IMR-90 (cell line): ENCODE results near the gene KRT10.

ENCODE experiments used
- BHLHE40 ChIP-seq: fragments of 150-350 bp; IDR thresholded peaks from 2 replicates; pipeline ENCODE4 v1.6.1; 2016; ENCODE audit warnings: mild to moderate bottlenecking, low read depth, low read length
- CEBPB ChIP-seq: IDR thresholded peaks from 2 replicates; pipeline ENCODE4 v1.6.1; 2012; ENCODE audit warnings: low read depth, low read length, improper control_type of control experiment
- FOS ChIP-seq: fragments of 150-350 bp; IDR thresholded peaks from 2 replicates; pipeline ENCODE4 v1.6.1; 2016; ENCODE audit warnings: low read depth, low read length
- MAFK ChIP-seq: IDR thresholded peaks from 2 replicates; pipeline ENCODE4 v1.6.1; 2012; ENCODE audit warnings: low read depth, low read length, improper control_type of control experiment
- MAZ ChIP-seq: IDR thresholded peaks from 2 replicates; pipeline ENCODE4 v1.6.1; 2012; ENCODE audit warnings: low read depth, mild to moderate bottlenecking, low read length, improper control_type of control experiment, moderate library complexity, borderline replicate concordance
- NFE2L2 ChIP-seq: fragments of 150-350 bp; IDR thresholded peaks from 2 replicates; pipeline ENCODE4 v1.6.1; 2016; ENCODE audit warnings: low read depth, mild to moderate bottlenecking, low read length
- POLR2A ChIP-seq: IDR thresholded peaks from 2 replicates; pipeline ENCODE4 v1.6.1; 2012; ENCODE audit warnings: mild to moderate bottlenecking, low read depth, low read length
- RAD21 ChIP-seq: IDR thresholded peaks from 2 replicates; pipeline ENCODE4 v1.6.1; 2012; ENCODE audit warnings: low read length, improper control_type of control experiment
- RCOR1 ChIP-seq: IDR thresholded peaks from 2 replicates; pipeline ENCODE4 v1.6.1; 2012; ENCODE audit warnings: mild to moderate bottlenecking, low read length, improper control_type of control experiment; ENCODE audit not compliant: insufficient replicate concordance
- RFX5 ChIP-seq: IDR thresholded peaks from 2 replicates; pipeline ENCODE4 v1.8.0; 2012; ENCODE audit warnings: low read depth, mild to moderate bottlenecking, low read length, moderate library complexity
- TF ChIP-seq, protein P1 (sequence below): conservative IDR thresholded peaks from 2 replicates; pipeline ENCODE4 v1.5.1; 2012; ENCODE audit warnings: mild to moderate bottlenecking, low read depth, low read length, improper control_type of control experiment
- TF ChIP-seq, protein P2 (sequence below): fragments of 150-350 bp; IDR thresholded peaks from 2 replicates; pipeline ENCODE4 v1.6.1; 2016; ENCODE audit warnings: low read depth, mild to moderate bottlenecking, low read length, moderate library complexity, borderline replicate concordance
- TF ChIP-seq, protein P3 (sequence below): fragments of 150-350 bp; IDR thresholded peaks from 2 replicates; pipeline ENCODE4 v1.6.1; 2017; ENCODE audit warnings: mild to moderate bottlenecking, antibody characterized with exemption, low read length, low read depth

DNA sequence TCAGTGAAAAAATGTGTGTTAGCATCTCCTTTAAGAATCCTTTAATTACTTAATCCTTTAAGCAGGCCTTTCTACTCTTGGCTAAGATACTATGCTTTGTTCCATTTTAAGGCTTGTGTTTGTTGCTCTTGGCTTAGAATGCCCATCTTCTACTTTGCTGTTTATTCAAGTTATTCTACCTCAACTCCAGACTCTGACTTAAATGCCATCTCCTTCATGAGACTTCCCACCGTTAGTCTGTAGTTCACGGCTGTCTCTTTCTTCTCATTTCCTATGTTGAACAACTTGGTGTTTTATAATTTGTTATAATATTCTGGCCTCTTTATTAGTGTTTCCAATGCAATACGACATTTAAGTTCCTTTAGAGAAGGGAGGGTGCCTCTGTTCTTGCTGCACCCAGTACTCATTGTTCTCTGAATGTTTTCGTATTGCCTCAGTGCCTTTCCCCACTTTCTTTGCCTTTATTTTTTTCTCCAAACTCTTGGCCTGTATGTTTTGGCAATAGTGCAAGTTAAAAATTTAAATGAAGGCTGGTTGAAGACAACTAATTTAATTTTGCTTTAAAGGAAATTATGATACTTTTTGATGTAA lies 6.1 kb upstream of the KRT10 start:
- TF ChIP-seq, protein P1, sequence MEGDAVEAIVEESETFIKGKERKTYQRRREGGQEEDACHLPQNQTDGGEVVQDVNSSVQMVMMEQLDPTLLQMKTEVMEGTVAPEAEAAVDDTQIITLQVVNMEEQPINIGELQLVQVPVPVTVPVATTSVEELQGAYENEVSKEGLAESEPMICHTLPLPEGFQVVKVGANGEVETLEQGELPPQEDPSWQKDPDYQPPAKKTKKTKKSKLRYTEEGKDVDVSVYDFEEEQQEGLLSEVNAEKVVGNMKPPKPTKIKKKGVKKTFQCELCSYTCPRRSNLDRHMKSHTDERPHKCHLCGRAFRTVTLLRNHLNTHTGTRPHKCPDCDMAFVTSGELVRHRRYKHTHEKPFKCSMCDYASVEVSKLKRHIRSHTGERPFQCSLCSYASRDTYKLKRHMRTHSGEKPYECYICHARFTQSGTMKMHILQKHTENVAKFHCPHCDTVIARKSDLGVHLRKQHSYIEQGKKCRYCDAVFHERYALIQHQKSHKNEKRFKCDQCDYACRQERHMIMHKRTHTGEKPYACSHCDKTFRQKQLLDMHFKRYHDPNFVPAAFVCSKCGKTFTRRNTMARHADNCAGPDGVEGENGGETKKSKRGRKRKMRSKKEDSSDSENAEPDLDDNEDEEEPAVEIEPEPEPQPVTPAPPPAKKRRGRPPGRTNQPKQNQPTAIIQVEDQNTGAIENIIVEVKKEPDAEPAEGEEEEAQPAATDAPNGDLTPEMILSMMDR: no peak
- TF ChIP-seq POLR2A (no peak), CEBPB (no peak), RCOR1 (no peak), RFX5 (no peak), MAZ (no peak), RAD21 (no peak), NFE2L2 (no peak), MAFK (no peak), FOS (no peak), BHLHE40 (no peak)
- TF ChIP-seq, protein P2, sequence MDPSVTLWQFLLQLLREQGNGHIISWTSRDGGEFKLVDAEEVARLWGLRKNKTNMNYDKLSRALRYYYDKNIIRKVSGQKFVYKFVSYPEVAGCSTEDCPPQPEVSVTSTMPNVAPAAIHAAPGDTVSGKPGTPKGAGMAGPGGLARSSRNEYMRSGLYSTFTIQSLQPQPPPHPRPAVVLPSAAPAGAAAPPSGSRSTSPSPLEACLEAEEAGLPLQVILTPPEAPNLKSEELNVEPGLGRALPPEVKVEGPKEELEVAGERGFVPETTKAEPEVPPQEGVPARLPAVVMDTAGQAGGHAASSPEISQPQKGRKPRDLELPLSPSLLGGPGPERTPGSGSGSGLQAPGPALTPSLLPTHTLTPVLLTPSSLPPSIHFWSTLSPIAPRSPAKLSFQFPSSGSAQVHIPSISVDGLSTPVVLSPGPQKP: no peak
- TF ChIP-seq, protein P3, sequence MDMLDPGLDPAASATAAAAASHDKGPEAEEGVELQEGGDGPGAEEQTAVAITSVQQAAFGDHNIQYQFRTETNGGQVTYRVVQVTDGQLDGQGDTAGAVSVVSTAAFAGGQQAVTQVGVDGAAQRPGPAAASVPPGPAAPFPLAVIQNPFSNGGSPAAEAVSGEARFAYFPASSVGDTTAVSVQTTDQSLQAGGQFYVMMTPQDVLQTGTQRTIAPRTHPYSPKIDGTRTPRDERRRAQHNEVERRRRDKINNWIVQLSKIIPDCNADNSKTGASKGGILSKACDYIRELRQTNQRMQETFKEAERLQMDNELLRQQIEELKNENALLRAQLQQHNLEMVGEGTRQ: no peak
